ENCODE measurements around the gene FURIN. TPM values are rescaled to one million over a fixed set of nuclear protein-coding genes. Genes with fewer than 3 reads are reported as not detected.

FURIN gene
- total RNA-seq, 1 experiment from 2014 or later, result 35.1 TPM

- H3T11ph ChIP-seq (ENCODE audit: low read length), result no peak overlapping the region
- H3K27ac ChIP-seq (ENCODE audit: insufficient read length, low read depth, low read length), result no peak overlapping the region
- no peak overlapping the region for H4K91ac ChIP-seq (ENCODE audit: insufficient read length, low read depth, low read length)
- Mint-ChIP-seq H3K27ac (peak overlapping the region in 2 of 3 experiments; percentile 46 to 59; a peak in 3 of 7 replicates), H3K4me1 (peaks cover 14 to 20% of the 10 kb centered on the region in 2 experiments), H3K9me3 (no peaks in the 10 kb centered on the region; a peak in 1 of 5 replicates), H3K4me3 (no peak overlapping the region), H3K27me3 (ENCODE audit: low read depth) (no peaks in the 10 kb centered on the region), H3K36me3 (ENCODE audit: insufficient read depth in 1 of 3, low read depth in 3 of 3) (no peaks in the 10 kb centered on the region)
- H3K79me1 ChIP-seq (ENCODE audit: insufficient read depth, low read depth, low read length, poor library complexity, severe bottlenecking), result no peaks in the 10 kb centered on the region
- H3K18ac ChIP-seq (ENCODE audit: insufficient read length, low read depth, low read length), result no peak overlapping the region
- no peak overlapping the region for H2BK5ac ChIP-seq (ENCODE audit: insufficient read length, low read length)
- H3K27me3 ChIP-seq (ENCODE audit: insufficient read depth, low read length), result no peaks in the 10 kb centered on the region
- H3K79me2 ChIP-seq (ENCODE audit: insufficient read depth, low read length), result no peaks in the 10 kb centered on the region
- no peak overlapping the region for H2AFZ ChIP-seq (ENCODE audit: low read length)
- H4K8ac ChIP-seq (replicated peaks; ENCODE audit: insufficient read length, low read depth, low read length), result no peak overlapping the region
- no peak overlapping the region for H2BK120ac ChIP-seq (ENCODE audit: low read depth, low read length, poor library complexity, severe bottlenecking)
- WGBS (ENCODE audit: extremely low coverage, insufficient read length, low lambda C conversion rate), result no CpG with 5 or more reads among the region's 5 CpGs
- no peak overlapping the region for H3K4me2 ChIP-seq (ENCODE audit: insufficient read depth, insufficient read length, low read length)
- no peak overlapping the region for H3K56ac ChIP-seq (ENCODE audit: insufficient read length, low read depth, low read length)
- H3K14ac ChIP-seq (ENCODE audit: insufficient read depth, low read length), result no peak overlapping the region
- H2BK15ac ChIP-seq (ENCODE audit: low read depth, low read length), result no peak overlapping the region
- no peak overlapping the region for H2BK12ac ChIP-seq (ENCODE audit: insufficient read length, low read depth, low read length)
- H4K20me1 ChIP-seq (ENCODE audit: control insufficient read depth, insufficient read depth, insufficient read length), result no peaks in the 10 kb centered on the region
- H4K5ac ChIP-seq (ENCODE audit: insufficient read length, low read depth, low read length), result no peak overlapping the region
- no peak overlapping the region for H3K9ac ChIP-seq (ENCODE audit: extremely low read depth, insufficient read length, low read length)
- H3K23ac ChIP-seq (ENCODE audit: insufficient read length, low read depth, low read length), result no peak overlapping the region
- peaks cover 2% of the 10 kb centered on the region; the same call in 1 of the 2 replicates for H3K4me1 ChIP-seq (ENCODE audit: insufficient read depth, low read length)
- H3K4ac ChIP-seq (ENCODE audit: low read depth, low read length), result no peak overlapping the region
- no peak overlapping the region for H2BK20ac ChIP-seq (ENCODE audit: low read depth, low read length, poor library complexity, severe bottlenecking)
- H3K9me3 ChIP-seq (ENCODE audit: control insufficient read depth, low read depth, low read length), result no peaks in the 10 kb centered on the region
- no peaks in the 10 kb centered on the region for H3K23me2 ChIP-seq (ENCODE audit: insufficient read length, low read depth, low read length, poor library complexity, severe bottlenecking)
- H2AK5ac ChIP-seq (ENCODE audit: insufficient read length, low read length), result no peak overlapping the region
- peak; percentile 19 for DNase-seq
- TF ChIP-seq CTCF (conservative IDR thresholded peaks at IDR 0.05), result no peak
Observed at GRCh38 chr15:90862964-90863778, 5.2 kb upstream of the FURIN start.
